ENCODE results near the gene LNPEP.

DNA sequence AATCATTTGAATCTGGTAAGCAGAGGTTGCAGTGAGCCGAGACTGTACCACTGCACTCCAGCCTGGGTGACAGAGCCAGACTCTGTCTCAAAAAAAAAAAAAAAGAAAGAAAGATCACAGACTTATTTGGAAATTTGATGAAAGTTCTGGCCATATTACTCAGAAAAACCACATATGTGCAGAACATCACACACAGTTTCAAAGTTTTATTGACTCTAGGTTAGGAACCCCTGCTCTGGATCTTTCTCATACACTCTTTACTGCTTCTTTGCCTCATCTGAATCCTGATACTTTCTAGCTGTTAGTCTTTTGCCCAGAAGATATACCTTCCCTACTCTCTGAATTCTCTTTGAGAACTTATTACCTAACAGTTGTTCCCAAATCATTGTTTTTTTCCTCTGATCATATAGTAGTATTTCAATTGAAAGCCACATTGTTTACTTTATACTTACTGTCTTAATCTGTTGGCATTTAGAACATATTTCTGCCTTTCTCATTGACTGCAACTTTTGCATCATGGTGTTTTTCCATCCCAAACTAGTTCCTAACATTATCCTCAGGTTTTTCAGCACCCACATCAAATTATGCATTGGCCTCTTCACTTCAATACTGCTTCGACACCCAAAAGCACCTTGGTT, 68.7 kb downstream of the LNPEP start:
- TF ChIP-seq, protein P1, sequence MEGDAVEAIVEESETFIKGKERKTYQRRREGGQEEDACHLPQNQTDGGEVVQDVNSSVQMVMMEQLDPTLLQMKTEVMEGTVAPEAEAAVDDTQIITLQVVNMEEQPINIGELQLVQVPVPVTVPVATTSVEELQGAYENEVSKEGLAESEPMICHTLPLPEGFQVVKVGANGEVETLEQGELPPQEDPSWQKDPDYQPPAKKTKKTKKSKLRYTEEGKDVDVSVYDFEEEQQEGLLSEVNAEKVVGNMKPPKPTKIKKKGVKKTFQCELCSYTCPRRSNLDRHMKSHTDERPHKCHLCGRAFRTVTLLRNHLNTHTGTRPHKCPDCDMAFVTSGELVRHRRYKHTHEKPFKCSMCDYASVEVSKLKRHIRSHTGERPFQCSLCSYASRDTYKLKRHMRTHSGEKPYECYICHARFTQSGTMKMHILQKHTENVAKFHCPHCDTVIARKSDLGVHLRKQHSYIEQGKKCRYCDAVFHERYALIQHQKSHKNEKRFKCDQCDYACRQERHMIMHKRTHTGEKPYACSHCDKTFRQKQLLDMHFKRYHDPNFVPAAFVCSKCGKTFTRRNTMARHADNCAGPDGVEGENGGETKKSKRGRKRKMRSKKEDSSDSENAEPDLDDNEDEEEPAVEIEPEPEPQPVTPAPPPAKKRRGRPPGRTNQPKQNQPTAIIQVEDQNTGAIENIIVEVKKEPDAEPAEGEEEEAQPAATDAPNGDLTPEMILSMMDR (IDR thresholded peaks at IDR 0.05), result no peak
- TF ChIP-seq EZH2 (IDR thresholded peaks at IDR 0.05), result no peak

Measured in neural progenitor cell (in vitro differentiated cells).